ENCODE results near the gene TRHDE. TPM values are rescaled to one million over a fixed set of nuclear protein-coding genes. Genes with fewer than 3 reads are reported as not detected.

Gene TRHDE
- polyA plus RNA-seq, 1 donor from 2014 or later: 20.6 TPM

DNA sequence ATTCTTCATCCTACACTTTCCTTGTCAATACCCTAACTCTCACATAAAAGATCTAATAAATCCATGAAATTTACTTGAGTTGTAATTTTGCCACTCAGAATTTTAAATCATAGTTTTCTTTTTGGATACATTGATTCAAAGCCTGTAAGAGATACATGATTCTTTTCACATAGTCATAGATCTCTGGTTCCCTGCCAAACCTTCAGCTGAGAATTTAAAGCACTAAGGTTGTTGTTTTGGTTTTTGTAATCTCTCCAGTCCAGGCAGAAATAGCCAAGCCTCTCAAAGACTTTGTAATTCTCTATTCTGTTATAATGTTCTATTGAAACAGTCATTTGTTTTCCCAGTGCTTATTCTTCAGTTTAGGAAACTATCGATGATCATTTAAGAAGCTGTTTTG is 273.9 kb downstream of the TRHDE start:
- Histone ChIP-seq H2AFZ (ENCODE audit: low read depth, low read length) (no peak overlapping the region), H3F3A (ENCODE audit: insufficient read depth, low read length, poor library complexity, severe bottlenecking) (peaks cover 2% of the 10 kb centered on the region), H3K9ac (ENCODE audit: low read length) (no peak overlapping the region), H3K36me3 (ENCODE audit: insufficient read depth, low read length) (no peaks in the 10 kb centered on the region), H3K4me3 (ENCODE audit: low read length) (no peak overlapping the region), H3K79me2 (replicated peaks; ENCODE audit: insufficient read depth, low read length) (no peaks in the 10 kb centered on the region), H4K20me1 (ENCODE audit: insufficient read depth) (no peaks in the 10 kb centered on the region), H3K27ac (ENCODE audit: low read length) (no peak overlapping the region), H3K4me2 (ENCODE audit: low read length) (no peak overlapping the region), H3K27me3 (ENCODE audit: insufficient read depth, low read depth, low read length) (no peaks in the 10 kb centered on the region), H3K9me3 (ENCODE audit: low read length) (no peaks in the 10 kb centered on the region), H3K9me2 (ENCODE audit: insufficient read depth, low read length) (no peaks in the 10 kb centered on the region)
- no peak for TF ChIP-seq SMC3 (conservative IDR thresholded peaks at IDR 0.05; ENCODE audit: poor library complexity)
- TF ChIP-seq, protein P1, sequence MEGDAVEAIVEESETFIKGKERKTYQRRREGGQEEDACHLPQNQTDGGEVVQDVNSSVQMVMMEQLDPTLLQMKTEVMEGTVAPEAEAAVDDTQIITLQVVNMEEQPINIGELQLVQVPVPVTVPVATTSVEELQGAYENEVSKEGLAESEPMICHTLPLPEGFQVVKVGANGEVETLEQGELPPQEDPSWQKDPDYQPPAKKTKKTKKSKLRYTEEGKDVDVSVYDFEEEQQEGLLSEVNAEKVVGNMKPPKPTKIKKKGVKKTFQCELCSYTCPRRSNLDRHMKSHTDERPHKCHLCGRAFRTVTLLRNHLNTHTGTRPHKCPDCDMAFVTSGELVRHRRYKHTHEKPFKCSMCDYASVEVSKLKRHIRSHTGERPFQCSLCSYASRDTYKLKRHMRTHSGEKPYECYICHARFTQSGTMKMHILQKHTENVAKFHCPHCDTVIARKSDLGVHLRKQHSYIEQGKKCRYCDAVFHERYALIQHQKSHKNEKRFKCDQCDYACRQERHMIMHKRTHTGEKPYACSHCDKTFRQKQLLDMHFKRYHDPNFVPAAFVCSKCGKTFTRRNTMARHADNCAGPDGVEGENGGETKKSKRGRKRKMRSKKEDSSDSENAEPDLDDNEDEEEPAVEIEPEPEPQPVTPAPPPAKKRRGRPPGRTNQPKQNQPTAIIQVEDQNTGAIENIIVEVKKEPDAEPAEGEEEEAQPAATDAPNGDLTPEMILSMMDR (IDR thresholded peaks at IDR 0.05; ENCODE audit: poor library complexity, severe bottlenecking): no peak

DNA sequence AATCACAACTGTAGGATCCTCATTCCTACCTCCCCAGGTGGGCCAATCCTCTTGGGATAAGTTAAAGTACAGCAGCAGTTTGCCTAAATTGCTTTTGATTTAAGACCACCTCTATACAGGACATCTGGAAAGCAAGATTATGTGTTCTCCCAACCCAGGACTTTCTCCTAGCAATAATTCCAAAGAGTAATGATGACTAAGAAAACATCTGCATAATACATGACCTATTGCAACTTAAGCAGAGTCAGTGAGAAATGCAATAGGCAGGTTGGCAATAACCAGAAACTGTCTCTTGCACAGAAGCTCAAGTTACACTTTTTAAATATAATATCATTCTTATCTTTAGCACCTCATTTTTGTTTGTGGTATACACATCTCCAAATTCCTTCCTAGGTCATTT is 275.4 kb downstream of the TRHDE start:
- Histone ChIP-seq H3K27me3 (ENCODE audit: insufficient read depth, low read depth, low read length) (no peaks in the 10 kb centered on the region), H3K9me3 (ENCODE audit: low read length) (no peaks in the 10 kb centered on the region), H3K4me3 (ENCODE audit: low read length) (no peak overlapping the region), H3K9ac (ENCODE audit: low read length) (no peak overlapping the region), H3K79me2 (replicated peaks; ENCODE audit: insufficient read depth, low read length) (no peaks in the 10 kb centered on the region), H3K9me2 (ENCODE audit: insufficient read depth, low read length) (no peaks in the 10 kb centered on the region), H3K27ac (ENCODE audit: low read length) (no peak overlapping the region), H3K4me2 (ENCODE audit: low read length) (no peak overlapping the region), H3F3A (ENCODE audit: insufficient read depth, low read length, poor library complexity, severe bottlenecking) (peaks cover 2% of the 10 kb centered on the region), H4K20me1 (ENCODE audit: insufficient read depth) (no peaks in the 10 kb centered on the region), H2AFZ (ENCODE audit: low read depth, low read length) (no peak overlapping the region), H3K36me3 (ENCODE audit: insufficient read depth, low read length) (no peaks in the 10 kb centered on the region)
- TF ChIP-seq MXI1 (conservative IDR thresholded peaks at IDR 0.05; ENCODE audit: poor library complexity, severe bottlenecking) (no peak), POLR2AphosphoS5 (IDR thresholded peaks at IDR 0.05) (no peak), TAF1 (IDR thresholded peaks at IDR 0.05; ENCODE audit: low read depth) (no peak), EZH2 (IDR thresholded peaks at IDR 0.05; ENCODE audit: borderline replicate concordance, insufficient read depth, low read length, poor library complexity, severe bottlenecking) (no peak), EP300 (conservative IDR thresholded peaks at IDR 0.05; ENCODE audit: poor library complexity, severe bottlenecking) (no peak), SMC3 (conservative IDR thresholded peaks at IDR 0.05; ENCODE audit: poor library complexity) (no peak), RAD21 (conservative IDR thresholded peaks at IDR 0.05) (no peak)
- TF ChIP-seq, protein P1 (IDR thresholded peaks at IDR 0.05; ENCODE audit: poor library complexity, severe bottlenecking): no peak
- TF ChIP-seq, protein P2, sequence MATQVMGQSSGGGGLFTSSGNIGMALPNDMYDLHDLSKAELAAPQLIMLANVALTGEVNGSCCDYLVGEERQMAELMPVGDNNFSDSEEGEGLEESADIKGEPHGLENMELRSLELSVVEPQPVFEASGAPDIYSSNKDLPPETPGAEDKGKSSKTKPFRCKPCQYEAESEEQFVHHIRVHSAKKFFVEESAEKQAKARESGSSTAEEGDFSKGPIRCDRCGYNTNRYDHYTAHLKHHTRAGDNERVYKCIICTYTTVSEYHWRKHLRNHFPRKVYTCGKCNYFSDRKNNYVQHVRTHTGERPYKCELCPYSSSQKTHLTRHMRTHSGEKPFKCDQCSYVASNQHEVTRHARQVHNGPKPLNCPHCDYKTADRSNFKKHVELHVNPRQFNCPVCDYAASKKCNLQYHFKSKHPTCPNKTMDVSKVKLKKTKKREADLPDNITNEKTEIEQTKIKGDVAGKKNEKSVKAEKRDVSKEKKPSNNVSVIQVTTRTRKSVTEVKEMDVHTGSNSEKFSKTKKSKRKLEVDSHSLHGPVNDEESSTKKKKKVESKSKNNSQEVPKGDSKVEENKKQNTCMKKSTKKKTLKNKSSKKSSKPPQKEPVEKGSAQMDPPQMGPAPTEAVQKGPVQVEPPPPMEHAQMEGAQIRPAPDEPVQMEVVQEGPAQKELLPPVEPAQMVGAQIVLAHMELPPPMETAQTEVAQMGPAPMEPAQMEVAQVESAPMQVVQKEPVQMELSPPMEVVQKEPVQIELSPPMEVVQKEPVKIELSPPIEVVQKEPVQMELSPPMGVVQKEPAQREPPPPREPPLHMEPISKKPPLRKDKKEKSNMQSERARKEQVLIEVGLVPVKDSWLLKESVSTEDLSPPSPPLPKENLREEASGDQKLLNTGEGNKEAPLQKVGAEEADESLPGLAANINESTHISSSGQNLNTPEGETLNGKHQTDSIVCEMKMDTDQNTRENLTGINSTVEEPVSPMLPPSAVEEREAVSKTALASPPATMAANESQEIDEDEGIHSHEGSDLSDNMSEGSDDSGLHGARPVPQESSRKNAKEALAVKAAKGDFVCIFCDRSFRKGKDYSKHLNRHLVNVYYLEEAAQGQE (IDR thresholded peaks at IDR 0.05; ENCODE audit: borderline replicate concordance): no peak
